Kidney tubule cell (primary cell): ENCODE results near the gene SV2C.
"Not testable (repeated sequence)": the region's sequence is repeated elsewhere in the genome, so short reads cannot be mapped to it uniquely, and the experiment has no call there.

Experiments used
- DNase-seq: peaks from one replicate; pipeline ENCODE4 v3.0.0-alpha.2; 2018; ENCODE audit warnings: low spot score

Gene SV2C

DNA sequence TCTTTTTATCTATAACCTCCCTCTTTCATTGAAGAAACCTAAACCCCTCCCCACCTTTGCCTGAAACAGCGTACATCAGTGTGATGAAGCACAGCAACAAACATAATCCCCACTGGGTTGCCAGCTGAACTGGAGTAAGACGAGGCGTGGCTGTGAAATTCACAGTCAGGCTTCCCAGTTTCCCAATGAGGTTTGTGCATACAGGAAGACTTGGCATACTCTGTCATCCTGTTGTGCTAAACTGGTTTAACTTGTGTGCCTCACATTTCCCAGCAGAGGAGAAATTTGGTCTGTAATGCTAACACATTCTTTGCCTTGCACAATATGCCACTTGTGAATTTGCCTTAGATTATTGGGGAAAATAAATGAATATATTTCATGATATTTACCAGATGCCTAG is 121.5 kb downstream of the SV2C start:
- no peak for DNase-seq

- DNase-seq, result no peak
Measured at GRCh38 chr5:76207120-76207519, 123.9 kb downstream of the SV2C start.

GRCh38 chr5:76209297-76209696 is 126.1 kb downstream of the SV2C start:
- DNase-seq, result no peak

DNA sequence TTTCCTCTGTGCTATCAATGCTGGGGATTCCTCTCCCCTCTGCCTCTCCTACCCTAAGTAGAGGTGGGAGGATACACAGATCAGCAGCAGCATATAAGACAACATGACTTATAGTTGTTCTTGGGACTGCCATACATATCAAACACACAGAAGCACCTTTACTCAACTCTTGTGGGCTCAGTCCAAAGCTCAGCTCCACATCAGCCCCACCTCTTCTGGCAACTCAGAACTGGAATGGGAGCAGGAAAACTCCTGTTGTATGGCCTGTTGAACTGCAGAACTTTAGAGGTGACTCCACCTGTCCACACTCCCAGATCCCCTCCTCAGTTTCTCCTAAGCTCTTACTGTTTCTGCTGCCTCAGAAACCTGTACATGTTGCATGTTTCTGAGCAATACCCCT is 127.8 kb downstream of the SV2C start:
- no peak for DNase-seq

DNA sequence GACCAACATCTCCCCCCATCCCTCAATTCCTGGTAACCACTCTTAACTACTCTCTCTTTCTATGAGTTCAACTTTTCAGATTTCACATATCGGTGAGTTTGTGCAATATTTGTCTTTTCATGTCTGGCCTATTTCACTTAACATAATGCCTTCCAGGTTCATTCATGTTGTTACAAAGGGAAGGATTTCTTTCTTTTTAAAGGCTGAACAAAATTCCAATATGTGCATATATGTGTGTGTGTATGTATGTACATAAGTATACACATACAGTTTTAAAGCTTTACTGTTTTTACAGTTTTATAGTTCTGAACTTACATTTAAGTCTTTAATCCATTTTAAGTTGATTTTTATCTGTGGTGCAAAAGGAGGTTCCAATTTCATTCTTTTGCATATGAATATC is 130.7 kb downstream of the SV2C start:
- no peak for DNase-seq

DNA sequence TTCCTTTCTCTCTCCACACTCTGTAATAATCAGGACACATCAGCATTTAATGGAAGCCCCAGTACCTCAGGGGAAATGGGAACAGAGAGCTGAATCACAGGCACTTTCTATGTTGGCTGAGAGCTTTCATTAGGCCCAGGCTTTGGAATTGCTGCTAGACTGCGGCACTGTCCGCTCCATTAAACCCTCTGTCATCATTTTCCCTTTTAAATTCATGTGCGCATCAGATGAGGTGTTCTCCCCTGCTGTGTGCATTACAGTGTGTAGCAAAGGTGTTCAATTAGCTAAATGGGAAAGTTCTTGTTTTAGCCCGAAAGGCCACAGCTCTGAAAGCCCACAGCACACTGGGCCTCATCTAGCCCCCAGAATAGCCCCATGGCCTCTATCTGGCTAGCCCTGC is 133.6 kb downstream of the SV2C start:
- no peak for DNase-seq

- no peak for DNase-seq
Measured at GRCh38 chr5:76219636-76220035, 136.5 kb downstream of the SV2C start.

DNA sequence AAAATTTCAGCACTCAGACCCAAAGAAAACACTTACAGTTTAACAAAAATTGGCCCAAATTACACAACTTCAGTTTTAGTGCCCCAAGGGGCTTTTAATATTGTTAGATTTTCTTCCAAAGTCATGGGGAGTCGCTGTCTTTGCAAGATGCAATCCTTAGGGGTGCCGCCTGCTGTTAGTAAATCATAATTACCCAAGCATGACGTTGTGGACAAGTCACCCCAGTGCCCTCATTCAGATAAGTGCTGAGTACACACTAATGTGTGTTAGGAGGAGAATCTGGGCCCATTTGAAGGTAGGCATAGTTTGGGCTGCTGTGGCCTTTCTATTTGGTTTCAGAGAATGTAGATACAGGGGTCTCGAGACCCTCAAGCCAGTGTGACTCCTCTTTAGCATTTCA is 138.1 kb downstream of the SV2C start:
- DNase-seq, result no peak

DNA sequence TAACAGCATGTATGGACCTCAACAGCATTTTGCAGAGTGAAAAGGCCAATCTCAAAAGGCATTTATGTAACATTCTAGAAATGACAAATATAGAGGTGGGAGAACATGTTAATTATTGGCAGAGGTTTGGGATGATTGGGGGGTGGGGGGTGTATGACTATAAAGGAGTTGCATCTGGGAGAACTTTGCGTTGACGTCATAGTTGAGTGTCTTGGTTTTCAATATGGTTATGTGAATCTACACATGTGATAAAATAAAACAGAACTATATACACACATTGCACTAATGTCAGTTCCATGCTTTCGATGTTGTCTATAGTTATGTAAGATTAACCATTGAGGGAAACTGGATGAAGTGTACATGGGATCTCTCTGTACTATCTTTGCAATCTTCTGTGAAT is 139.1 kb downstream of the SV2C start:
- no peak for DNase-seq

GRCh38 chr5:76223696-76224095 is 140.5 kb downstream of the SV2C start:
- DNase-seq, result no peak

DNA sequence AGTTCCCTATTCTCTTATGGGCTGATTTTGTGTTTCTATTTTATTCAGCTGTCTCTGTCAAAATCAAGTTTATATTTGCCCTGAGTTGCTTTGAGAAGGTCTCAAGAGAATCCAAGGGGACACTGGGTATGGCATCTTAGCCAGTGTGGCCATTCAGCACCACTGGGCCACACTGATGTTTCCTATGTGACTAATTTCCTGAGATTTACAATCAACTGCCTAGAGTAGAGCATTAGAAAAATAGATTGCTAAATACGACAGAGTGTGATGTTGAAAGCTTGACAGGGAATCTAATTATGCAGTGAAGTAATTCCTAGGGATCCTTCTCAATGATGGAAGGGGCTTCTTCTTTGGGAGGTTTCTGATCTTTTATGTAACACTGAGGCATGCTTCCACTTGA is 141.7 kb downstream of the SV2C start:
- DNase-seq, result no peak

DNA sequence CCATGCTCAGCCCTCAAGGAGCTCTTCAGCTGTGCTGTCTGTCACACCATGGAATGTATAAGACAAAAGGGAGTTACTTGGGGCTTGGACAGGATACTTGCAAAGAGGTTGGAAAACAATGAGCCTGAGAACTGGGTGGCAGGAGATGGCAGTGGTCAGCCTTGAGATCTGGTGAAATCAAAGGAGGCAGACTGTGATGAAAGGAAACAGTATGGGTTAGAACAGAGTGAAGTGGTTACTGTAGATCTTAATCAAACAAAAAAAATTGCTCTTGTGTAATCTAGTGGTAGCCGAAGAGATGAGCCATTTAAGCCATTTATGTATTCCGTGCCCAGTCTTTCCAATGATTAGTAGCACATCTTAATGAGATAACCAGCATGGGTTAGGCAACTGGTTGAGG is 142.2 kb downstream of the SV2C start:
- DNase-seq, result no peak

- no peak for DNase-seq
Measured at GRCh38 chr5:76229900-76230299, 146.7 kb downstream of the SV2C start.

GRCh38 chr5:76230711-76231285 is 147.6 kb downstream of the SV2C start:
- DNase-seq, result peak; percentile 42

DNA sequence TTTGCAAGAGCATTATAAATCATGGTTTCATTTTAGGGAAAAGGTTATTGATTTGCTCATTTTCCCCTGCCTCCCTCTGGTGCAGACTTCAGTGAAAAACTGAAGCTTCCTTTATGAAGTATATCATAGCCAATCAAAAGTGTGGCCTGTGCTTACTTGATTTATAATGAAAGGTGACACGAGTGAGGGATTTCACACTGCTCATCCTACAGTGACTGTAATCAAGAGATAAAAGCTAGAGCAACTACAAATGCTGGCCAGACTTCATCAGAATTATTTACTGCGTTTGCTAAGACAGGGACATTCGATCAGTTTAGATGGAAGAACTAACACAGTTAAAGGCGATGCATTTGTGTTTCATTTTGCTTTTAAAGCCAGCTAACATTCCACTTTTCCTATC is 151.5 kb downstream of the SV2C start:
- no peak for DNase-seq

- DNase-seq, result no peak
Measured at GRCh38 chr5:76236684-76237083, 153.5 kb downstream of the SV2C start.

- no peak for DNase-seq
Measured at GRCh38 chr5:76240336-76240735, 157.2 kb downstream of the SV2C start.

DNA sequence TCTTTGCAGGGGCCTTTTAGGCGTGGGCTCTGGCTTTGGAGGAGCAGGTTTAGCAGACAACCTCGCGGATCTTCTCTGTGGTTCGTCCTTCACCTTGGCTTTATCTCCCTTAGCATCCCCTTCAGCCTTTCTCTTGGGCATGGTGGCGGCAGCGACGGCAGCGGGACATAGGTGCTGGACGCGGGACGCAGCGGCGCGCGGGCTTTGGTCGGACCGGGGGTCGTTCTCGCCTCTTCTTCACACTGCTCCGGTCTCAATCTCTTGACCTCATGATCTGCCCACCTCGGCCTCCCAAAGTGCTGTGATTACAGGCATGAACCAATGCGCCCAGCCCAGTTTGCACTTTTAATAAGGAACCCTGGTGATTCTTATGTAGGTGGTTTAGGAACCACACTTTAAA is 159.0 kb downstream of the SV2C start:
- not testable (repeated sequence) for DNase-seq

DNA sequence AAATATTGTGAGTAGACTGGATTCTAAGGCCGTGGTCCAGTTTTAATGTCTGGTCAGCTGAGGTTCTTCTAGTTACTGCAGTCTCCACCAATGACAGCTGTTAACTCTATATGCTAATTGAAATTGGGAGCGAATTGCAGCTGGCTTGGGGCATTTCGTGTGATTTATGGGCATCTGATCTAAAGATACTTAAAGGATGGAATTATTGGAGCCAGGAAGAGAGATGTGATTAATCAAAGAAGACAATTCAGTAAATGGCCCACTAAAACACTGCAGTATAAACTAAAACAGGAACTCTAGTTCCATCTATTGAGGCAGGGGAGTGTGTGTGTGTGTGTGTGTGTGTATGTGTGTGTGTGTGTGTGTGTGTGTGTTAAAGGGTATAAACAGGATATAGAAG is 162.4 kb downstream of the SV2C start:
- no peak for DNase-seq

DNA sequence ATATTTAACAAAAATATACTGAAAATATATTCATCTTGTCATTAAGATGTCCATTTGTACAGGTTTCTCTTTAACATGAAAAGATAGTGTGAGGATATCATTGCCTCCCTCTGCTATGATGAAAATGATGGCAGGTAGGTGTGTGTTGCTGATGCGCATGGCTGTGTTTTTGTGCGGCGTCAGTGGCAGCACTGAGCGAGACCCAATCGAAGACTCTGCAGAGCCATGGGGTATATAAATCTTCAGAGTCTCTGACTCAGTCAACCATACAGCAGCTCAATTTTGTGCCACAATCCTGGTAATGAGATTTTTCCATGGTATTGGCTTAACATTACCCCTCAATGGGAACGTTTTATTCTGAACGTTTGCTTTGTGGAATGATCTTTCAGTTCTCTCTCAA is 166.4 kb downstream of the SV2C start:
- DNase-seq, result no peak

GRCh38 chr5:76250463-76250862 is 167.3 kb downstream of the SV2C start:
- no peak for DNase-seq

DNA sequence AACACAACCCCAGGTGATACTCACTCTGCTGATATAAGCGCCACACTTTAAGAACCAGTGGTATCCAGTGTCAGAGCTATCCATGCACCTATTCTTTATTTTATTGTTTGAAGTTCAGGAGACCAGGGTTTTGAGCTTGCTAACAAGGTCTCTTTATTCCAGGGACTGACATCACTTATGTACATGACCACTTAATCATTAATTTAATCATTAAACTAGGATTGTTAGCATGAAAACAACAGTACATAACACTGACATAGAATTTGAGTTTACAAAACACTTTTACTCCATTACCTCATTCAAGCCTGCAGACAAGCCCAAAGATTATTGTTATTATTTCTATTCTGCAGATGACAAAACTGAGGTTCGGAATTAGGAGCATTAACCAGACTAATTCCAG is 168.5 kb downstream of the SV2C start:
- DNase-seq, result peak; percentile 38

GRCh38 chr5:76252437-76252836 is 169.3 kb downstream of the SV2C start:
- DNase-seq, result peak; percentile 88

DNA sequence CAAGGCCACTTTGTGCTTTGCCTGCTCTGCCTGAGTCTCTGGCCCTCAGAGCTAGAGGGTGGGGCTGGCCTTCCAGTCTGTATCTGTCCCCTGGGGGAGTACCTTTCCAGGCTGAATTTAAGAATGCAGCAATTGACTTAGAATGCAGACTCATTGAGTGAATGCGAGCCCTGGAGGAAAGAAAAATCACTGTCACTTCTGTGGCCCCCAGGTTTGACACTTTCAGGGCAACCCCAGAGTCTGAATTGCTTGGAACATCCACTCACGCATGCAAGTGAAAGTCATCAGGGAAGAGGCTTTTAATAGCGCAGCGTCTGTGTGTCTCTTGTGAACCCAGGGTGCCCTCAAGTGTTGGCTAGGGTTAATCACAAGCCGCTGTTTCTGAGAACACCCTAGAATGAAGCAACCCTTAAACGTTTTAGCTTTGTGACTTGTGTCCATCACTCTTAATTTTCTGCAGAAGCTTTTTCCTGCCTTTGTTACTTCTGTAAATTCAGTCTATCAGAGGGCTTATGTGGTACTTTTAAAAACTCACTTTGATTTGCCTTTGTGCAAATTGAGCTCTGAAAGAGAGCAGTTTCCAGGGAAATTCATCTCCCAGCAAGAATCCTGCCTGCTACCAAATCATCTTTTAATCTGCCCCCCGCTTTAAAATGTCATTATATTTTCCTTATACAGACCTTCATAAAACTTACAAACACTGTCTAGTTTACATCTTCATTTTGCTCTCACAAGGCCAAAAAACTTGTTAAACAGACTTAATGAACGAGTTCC is 173.1 kb downstream of the SV2C start:
- peak; percentile 80 for DNase-seq
